EL (cell line): Measurements from ENCODE around the gene ICAM3.
"Not testable (repeated sequence)": the region's sequence is repeated elsewhere in the genome, so short reads cannot be mapped to it uniquely, and the experiment has no call there.

ENCODE experiments used
- DNase-seq: peaks from one replicate; pipeline ENCODE4 v3.0.0-alpha.2; 2016

The ICAM3 gene, protein sequence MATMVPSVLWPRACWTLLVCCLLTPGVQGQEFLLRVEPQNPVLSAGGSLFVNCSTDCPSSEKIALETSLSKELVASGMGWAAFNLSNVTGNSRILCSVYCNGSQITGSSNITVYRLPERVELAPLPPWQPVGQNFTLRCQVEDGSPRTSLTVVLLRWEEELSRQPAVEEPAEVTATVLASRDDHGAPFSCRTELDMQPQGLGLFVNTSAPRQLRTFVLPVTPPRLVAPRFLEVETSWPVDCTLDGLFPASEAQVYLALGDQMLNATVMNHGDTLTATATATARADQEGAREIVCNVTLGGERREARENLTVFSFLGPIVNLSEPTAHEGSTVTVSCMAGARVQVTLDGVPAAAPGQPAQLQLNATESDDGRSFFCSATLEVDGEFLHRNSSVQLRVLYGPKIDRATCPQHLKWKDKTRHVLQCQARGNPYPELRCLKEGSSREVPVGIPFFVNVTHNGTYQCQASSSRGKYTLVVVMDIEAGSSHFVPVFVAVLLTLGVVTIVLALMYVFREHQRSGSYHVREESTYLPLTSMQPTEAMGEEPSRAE

DNA sequence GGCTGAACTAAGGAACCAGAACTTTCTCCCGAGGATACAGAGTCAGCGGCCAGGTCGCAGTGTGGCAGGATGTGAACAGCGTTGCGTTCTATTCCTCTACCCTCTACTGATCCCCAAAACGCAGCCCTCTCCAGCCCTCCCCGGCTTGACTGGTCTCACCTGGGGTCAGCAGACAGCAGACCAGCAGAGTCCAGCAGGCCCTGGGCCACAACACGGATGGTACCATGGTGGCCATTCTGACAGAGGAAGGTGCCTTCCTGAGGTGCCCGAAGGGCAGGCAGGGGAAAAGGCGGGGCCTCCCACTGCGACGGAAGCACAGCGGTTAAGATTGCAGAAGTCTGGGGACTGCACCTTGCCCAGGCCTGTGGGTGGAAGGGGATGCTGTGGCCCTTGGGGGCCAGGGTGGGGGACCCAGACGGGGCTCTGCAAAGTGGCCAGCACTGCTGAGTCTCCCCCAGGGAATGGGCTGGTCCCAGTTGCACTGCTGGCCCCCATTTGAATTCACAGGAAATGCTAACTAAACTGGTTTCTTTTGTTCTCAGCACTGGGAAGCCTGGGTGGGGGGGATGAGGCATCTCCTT is at the start of gene ICAM3:
TSS of gene ICAM3 (minus strand) at position 245 of the 581 bp plus-strand sequence. CDS start at position 235, 10 bp downstream.
- no peak for DNase-seq

DNA sequence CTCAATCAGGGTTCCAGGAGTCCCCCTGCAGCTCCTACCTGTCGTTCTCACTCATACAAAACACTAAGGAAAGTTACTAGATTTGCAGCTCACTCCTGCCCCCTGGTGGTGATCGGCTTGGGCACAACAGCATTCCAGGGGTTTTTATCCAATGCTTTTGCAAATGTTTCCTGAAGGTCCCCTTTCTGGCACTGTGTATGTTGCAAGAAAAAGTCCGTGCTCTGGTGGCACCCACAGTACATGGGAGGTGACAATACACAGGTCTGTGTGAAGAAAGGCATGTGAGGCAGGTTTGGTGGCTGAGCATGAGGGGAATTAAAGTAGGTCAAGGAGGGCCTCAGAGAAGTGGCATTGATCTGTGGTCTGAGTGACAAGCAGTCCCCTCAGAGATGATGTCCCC is 49.5 kb upstream of the ICAM3 start:
- peak; percentile 76 for DNase-seq

DNA sequence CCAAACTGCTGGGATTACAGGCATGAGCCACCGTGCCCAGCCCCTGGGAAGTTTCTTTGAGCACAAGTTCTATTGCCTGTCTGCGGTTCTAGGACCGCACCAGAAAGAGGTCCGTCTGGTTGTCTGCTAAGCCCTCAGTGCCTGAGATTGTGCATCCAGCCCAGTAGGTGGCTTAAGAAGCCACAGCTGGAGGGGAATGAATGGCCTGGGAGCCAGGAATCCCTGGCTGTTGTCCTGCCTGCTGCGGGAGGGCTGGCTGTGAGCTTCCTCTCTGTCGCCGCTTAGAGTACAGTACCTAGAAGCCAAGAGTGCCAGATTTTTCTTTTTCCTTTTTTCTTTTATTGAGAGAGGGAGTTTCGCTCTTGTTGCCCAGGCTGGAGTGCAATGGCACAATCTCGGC is 45.2 kb upstream of the ICAM3 start:
- no peak for DNase-seq

DNA sequence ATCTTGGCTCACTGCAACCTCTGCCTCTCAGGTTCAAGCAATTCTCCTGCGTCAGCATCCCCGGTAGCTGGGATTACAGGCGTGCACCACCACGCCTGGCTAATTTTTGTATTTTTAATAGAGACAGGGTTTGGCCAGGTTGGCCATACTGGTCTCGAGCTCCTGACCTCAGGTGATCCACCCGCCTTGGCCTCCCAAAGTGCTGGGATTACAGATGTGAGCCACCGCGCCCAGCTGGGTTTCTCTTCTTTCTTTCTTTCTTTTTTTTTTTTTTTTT is 43.7 kb upstream of the ICAM3 start:
- not testable (repeated sequence) for DNase-seq

DNA sequence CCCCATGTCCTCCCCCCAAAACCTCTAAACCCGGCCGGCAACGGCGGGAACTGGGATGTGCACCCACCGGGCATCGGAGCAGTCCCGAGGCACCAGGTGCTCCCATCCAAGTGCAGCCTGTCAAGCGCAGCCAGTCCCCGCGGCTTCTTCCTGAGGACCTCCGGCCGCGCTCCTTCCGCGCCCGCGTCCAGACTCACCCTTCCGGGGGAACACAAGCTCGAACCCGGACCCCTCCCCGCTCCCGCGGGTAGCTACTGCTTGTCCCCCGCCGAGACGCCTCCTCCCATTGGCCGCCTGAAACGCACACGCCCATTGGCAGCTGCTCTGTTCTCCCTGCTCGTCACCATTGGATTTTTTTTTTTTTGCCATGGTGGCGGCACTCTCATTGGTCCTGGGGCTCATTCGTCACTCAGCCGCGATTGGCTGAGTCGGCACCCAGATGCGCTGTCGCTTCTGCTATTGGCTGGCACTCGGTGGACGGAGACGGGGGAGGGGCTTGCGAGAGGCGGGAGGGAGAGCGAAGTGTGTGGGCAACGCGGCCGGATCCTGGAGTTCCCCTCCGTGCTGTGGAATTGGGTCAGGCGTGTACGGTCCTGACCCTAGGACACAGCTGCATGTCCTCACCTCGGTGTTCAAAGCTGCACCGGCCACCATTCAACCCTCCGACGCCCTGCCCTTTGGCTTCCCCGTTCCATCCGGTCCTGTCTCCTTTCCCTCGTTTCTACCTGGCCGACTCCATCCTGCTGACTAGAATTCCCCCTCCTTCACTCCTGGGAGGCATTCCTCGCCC is 41.1 kb upstream of the ICAM3 start, which contains the start of gene TYK2:
TSS of gene TYK2 (minus strand) at position 260 of the 790 bp plus-strand sequence. CDS start 2,166 bp downstream, outside the sequence.
- peak; percentile 99 for DNase-seq

DNA sequence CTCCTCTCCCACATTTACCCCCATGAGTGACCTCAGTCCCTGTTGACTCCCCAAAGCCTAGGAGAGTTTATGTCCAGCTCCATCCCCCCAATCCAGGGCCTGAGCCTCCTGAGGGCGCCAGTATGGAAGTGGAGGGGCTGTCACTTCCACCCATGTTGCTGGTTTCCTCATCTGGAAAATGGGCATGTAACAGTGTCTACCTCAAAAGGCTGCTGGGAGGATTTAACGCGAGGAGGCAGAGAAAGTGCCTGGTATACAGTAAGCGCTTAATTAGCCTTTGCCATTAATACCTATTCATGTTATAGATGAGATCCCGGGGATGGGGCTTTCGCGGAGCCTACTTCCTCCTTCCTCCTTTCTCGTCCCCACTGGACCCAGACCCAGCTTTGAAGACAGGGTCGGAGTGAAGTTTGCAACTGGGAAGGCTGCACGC is 40.5 kb upstream of the ICAM3 start:
- no peak for DNase-seq

DNA sequence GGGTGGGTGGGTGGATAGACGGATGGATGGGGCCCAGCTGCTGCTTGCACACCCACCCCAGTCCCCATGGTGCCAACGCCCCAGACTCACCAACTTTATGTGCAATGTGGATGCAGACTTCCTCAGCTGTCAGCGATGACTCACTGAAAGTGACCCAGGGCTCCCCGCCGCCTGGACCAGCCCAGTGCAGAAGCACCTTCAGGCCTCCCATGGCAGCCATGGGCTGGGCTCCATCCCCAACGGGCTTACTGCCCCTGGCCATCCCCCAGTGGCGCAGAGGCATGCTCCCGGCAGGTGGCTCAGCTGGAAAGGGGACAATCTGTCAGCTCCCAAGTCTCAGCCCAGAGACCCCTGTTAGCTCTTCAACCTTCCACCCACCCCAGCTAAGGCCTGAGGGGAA is 38.7 kb upstream of the ICAM3 start:
- DNase-seq, result no peak

DNA sequence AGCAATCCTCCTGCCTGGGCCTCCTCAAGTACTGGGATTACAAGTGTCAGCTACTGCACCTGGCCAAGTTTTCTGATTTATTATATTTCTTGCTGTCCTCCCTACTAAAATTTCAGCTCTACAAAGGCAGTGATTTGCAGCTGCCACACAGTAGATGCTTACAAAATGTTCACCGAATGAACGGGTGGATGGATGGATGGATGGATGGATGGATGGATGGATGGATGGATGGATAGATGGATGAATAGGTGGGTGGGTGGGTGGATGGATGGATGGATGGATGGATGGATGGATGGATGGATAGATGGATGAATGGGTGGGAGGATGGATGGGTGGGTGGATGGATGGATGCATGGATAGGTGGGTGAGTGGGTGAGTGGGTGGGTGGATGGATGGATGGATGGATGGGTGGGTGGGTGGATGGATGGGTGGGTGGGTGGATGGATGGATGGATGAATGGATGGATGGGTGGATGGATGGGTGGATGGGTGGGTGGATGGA is 37.8 kb upstream of the ICAM3 start:
- DNase-seq, result not testable (repeated sequence)

DNA sequence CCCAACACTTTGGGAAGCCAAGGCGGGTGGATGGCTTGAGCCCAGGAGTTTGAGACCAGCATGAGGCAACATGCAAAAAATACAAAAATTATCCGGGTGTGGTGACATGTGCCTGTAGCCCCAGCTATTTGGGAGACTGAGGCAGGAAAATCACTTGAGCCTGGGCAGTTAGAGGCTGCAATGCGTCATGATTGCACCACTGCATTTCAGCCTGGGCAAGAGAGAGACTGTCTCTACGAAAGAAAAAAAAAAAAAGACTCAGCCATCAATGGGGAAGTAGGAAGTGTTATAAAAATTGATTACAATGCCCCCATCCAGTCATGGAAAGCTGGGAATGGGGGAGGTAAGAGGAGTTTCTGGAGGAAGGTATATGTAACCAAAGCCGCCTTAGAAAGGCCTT is 35.5 kb upstream of the ICAM3 start:
- no peak for DNase-seq

DNA sequence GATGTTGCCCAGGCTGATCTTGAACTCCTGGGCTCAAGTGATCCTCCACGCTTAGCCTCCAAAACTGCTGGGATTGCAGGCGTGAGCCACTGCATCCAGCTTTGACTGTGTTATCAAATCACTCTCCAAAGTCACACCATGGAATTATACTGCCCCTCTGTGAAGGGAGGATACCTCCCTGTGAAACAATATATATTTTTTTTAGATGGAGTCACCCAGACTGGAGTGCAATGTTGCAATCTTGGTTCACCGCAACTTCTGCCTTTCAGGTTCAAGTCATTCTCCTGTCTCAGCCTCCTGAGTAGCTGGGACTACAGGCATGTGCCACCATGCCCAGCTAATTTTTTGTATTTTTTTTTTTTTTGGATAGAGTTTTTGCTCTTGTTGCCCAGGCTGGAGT is 33.3 kb upstream of the ICAM3 start:
- no peak for DNase-seq

DNA sequence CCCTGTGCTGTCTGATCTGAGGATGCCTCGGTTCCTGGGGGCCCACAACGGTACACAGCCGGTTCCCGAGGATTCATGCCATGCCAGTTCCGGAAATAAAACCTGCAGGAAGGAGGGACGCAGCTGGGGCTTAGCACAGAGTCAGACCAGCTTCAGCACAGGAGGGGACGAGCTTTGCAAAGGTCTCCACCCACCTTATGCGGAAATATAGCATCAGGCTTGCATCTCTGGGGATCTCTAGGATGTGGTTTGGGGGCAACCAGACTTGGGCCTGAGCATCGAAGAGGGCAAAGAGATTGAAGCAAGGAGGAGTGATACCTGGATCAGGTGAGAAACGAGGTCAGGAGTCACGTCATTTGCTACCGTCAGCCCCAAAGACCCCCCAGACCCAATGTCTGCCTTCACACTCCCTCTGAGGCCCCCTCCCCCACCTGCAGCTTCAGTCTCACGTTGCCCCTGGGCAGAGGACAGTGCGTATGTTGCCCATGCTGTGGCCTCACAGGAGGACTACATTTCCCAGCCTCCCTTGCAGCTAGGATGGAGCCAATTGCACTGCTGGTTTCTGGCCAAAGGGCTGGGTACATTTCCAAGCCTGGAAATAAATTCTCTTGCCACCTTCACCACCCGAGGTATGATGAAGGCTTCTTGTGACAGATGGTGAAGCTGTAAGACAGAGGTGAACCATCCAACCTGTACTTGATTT is 28.8 kb upstream of the ICAM3 start:
- peak; percentile 22 for DNase-seq

DNA sequence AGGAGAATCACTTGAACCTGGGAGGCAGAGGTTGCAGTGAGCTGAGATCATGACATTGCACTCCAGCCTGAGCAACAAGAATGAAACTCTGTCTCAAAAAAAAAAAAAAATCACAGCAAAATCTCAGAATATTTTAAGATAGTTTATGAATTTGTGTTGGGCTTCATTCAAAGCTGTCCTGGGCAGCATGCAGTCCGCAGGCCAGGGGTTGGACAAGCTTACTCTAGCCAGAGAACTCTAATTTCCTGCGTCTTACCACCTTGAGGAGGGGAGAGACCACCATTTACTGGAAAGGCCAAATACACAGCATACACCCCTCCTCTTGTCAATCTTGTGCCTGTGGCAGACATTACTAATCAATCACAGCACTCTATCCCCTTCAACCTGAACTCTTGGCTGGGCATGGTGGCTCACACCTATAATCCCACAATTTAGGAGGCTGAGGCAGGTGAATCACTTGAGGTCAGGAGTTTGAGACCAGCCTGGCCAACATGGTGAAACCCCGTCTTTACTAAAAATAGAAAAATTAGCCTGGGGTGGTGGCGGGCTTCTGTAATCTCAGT is 27.6 kb upstream of the ICAM3 start:
- not testable (repeated sequence) for DNase-seq

DNA sequence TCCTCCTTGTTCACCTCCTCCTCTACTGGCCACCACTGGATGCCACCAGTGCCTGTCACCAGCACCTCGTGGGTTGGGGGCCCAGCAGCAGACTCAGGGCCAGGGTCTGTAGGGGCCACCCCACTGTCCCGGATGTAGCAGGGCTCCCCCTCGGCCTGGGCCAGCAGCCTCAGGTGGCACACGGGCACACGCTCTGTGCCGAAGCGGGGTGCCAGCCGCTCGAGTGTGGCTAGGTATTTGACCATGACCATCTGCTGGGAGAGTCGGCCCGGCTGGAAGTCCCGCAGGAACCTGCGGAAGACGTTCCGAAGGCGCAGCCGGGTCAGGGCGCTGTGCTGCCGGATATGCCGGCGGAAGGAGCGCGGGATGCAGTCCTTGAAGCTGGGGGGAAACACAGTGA is 26.1 kb upstream of the ICAM3 start:
- DNase-seq, result no peak

DNA sequence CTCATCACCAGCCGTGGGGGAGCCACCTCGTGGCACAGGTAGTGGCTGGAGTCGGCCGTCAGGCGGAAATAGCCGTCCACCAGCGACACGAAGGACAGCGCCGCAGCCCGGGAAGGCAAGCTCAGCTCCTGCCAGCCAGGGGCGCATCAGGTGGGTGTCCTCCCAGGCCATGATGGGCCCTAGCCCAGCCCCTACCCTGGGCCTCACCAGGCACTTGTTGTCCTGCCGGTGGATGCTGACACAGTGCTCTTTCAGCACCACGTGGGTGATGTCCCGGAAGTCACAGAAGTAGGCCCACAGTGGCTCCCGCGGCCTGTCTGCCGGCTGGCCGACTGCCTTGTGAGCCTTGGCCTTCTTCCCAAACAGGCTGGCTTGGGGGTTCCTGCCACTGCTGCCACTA is 25.2 kb upstream of the ICAM3 start:
- no peak for DNase-seq

DNA sequence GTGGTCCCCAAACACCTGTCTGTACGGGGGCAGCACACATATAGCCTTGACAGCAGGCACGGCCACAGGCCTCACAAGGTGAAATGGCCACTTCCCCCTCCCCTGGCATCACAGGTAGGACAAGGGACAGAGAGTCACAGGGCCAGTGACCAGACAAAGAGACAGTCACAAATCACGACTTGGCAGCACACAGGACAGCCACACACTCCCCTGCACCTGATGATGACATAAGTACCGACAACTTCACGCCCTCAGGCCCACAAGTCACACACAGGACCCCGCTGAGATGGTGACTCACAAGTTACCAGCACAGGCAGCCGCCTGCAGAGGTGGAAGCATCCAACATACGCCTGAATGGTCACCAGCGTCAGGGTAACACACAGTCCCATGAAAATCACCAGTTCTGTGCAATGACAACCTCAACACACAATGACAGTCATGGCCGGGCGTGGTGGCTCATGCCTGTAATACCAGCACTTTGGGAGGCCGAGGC is 24.4 kb upstream of the ICAM3 start:
- DNase-seq, result peak; percentile 21

DNA sequence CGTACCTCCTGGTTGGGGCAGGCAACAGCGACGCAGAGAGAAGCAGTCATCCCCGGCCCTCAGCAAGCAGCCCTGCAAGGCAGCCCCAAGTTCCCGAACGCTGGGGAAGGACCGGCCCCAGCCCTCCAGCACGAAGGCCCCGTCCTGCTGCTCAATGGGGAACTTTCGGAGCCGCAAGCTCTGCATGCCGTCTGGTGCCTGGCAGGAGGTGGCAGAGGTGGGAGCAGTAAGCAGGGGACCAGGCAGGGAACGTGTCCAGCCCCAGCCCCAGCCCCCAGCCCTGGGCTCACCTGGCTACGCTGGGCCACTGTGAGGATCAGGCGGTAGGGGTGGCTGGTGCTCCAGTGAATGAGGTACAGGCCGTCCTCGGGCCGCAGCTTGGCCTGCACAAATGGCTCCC is 22.8 kb upstream of the ICAM3 start:
- DNase-seq, result no peak

DNA sequence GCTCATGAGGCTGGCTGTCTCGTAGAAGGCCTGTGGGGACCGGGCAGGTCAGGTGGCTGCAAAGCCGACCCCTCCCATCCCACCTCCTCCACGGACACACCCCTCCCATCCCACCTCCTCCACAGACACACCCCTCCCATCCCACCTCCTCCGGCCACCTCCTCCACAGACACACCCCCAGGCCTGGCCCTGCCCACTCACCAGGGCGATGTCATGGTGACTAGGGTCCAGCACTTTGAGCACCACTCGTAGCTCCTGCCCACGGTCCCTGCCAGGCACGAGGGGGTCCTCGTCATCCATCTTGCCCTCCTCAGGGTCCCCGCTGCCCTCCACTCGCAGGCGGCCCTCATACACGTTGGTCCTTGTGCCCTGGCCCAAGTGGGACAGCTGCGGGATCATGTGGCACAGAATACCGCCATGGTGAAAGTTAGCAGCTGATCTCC is 22.2 kb upstream of the ICAM3 start:
- no peak for DNase-seq

DNA sequence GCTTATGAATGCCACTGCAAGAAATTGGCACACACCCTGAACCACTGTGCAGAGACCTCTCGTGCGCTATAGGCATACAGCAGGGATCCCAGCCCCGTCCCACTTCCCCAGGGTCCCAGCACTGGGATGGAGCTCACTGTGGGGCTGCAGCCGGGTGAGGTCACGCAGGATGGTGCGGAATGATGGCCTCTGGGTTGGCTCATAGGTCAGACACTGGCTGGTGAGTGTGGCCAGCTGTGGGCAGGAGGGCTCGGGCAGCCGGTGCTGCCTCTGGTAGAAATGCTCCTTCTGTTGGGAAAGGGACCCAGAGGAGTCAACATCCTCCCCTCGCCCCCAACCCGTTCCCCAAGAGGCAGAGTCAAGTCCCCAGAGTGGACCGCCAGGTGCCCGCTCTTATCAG is 17.0 kb upstream of the ICAM3 start:
- no peak for DNase-seq

DNA sequence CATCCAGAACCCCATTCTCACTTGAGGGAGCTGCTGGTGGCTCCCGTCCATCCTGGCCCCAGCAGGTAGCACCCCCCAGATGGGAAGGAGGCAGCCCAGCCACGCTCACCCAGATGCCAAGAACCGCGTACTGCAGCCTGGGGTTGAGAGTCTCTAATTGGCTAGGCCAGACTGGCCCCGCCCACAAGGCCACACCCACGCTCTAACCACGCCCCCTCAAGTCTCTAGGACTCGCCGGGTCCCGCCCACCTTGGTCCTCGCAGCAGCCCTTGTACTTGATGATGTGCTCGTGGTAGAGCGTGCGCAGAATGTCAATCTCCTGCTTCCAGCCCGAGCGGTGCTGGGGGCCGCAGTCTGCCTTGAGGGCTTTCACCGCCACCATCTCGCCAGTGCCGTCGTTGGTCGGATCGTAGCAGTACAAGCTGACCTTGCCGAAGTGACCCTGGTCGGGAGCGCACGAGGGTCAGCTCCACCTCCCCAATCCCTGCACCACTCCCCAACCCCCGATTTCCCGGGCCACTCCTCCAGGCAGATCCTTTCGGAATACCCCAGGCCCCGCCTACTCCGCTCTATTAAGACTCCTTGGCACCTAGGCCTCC is 14.5 kb upstream of the ICAM3 start:
- DNase-seq, result no peak

DNA sequence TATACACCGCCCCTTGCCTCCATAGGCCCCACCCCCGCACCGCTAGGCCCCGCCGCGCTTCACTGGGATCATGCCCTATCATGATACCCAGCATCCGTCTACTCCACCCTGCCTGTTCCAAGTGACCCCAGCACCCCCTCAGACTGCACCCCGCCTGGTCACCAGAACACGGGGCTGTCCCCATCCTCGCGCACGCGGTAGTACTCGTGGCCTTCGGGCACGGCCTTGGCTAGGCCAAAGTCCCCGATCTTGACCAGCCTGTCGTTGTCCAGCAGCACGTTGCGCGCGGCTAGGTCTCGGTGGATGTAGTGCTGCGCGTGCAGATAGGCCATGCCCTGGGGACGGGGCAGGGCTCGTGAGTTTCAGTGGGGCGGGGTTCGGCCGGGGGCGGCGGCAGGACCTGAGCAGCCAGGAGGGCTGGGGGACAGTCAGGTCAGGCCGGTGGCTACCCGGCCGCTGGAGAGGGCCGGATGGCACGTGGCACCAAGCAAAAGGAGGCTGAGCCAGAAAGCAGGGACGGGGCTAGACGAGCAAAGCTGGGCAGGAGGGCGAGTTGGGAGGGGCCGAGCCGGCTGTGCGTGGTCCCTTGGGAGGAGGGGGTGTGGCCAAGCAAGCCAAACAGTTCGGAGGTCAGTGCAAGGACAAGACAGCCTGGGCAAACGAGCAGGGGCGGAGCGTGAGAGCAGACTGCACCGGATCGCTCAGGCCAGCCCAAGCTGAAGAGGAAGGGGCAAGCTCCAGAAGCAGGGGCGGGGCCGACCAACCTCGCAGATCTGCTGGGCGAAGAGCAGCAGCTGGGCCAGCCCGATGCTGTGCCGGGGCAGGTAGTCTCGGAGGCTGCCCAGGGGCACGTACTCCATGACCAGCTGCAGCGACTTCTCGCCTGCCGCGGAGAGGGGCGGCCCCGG is 13.6 kb upstream of the ICAM3 start:
- DNase-seq, result no peak

DNA sequence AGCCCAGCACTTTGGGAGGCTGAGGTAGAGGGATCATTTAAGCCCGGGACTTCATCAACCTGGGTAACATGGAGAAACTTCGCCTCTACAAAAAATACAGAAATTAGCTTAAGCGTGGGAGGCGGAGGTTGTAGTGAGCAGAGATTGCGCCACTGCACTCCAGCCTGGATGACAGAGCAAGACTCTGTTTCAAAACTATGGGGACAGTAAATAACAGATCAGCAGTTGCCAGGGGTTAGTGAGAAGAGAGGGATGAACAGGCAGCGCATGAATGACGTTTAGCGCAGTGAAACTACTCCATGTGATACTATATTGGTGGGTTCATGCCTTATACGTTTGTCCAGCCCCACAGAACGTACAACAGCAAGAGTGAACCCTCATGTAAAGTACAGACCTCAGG is 7.1 kb upstream of the ICAM3 start:
- DNase-seq, result no peak
